Gastroesophageal sphincter (tissue), 4 donors: ENCODE data around the gene DEFB129. TPM values are rescaled to one million over a fixed set of nuclear protein-coding genes. Genes with fewer than 3 reads are reported as not detected.

Experiments used
- ATAC-seq: fragments of 150-250 bp; one replicate; pipeline ENCODE4 v1.9.1; 2016; ENCODE audit warnings: mild to moderate bottlenecking, moderate library complexity
- H3K27ac ChIP-seq, 4 donors: fragments of 200-600 bp; sonication (generic) in 3 of 4; 1 replicate in 3 of 4; 2 replicates in 1 of 4; pipeline ENCODE4 v1.5.1; 2016 to 2019
- H3K27me3 ChIP-seq: fragments of 200-600 bp; sonication (generic); one replicate; pipeline ENCODE4 v1.5.1; 2019
- H3K36me3 ChIP-seq, 2 donors: fragments of 200-600 bp; sonication (generic); one replicate each; pipeline ENCODE4 v1.5.1; 2019; ENCODE audit warnings: control low read depth in 1 of 2
- H3K4me1 ChIP-seq, 3 donors: fragments of 200-600 bp; sonication (generic); 1 replicate in 2 of 3; 2 replicates in 1 of 3; pipeline ENCODE4 v1.5.1; 2016 to 2019; ENCODE audit warnings: control low read depth in 2 of 3
- H3K4me3 ChIP-seq, 2 donors: fragments of 200-600 bp; sonication (generic); one replicate each; pipeline ENCODE4 v1.5.1; 2019; ENCODE audit warnings: mild to moderate bottlenecking in 1 of 2, moderate library complexity in 1 of 2
- H3K9me3 ChIP-seq, 3 donors: fragments of 200-600 bp; sonication (generic); one replicate each; pipeline ENCODE4 v1.5.1; 2017 to 2019; ENCODE audit warnings: control low read depth in 2 of 3
- EP300 ChIP-seq: sonication (generic); formaldehyde crosslinking; IDR thresholded peaks from one replicate; pipeline ENCODE4 v1.6.1; 2017; ENCODE audit warnings: antibody characterized with exemption, mild to moderate bottlenecking
- POLR2A ChIP-seq, 2 donors: fragments of 450-650 bp; IDR thresholded peaks; one replicate each; pipeline ENCODE4 v1.6.1; 2017; ENCODE audit warnings: antibody characterized with exemption in 2 of 2, mild to moderate bottlenecking in 2 of 2, moderate library complexity in 1 of 2
- POLR2AphosphoS5 ChIP-seq: sonication (generic); formaldehyde crosslinking; IDR thresholded peaks from one replicate; pipeline ENCODE4 v1.6.1; 2017; ENCODE audit warnings: antibody characterized with exemption
- WGBS, 2 donors: methylation state at CpG; one replicate each; pipeline ENCODE4 v1.1.5; 2018; ENCODE audit warnings: low coverage in 1 of 2; 5-methylcytosine and 5-hydroxymethylcytosine counted together
- total RNA-seq, 4 donors: library from RNA; depleted of rRNA; stranded (reverse); fragments of >200 nt; gene quantifications; one replicate each; pipeline ENCODE4 v1.1.0, GENCODE V29; 2016
- TF ChIP-seq, protein P1 (sequence below), 4 experiments: fragments of 200-600 bp in 2 of 4; fragments of 450-650 bp in 2 of 4; sonication (generic) in 1 of 4; IDR thresholded peaks; one replicate each; pipeline ENCODE4 v1.5.1; 2017 to 2019; ENCODE audit warnings: antibody characterized with exemption in 4 of 4, mild to moderate bottlenecking in 2 of 4, moderate library complexity in 2 of 4

Gene DEFB129
- total RNA-seq, 4 donors from 2014 or later = not detected

DNA sequence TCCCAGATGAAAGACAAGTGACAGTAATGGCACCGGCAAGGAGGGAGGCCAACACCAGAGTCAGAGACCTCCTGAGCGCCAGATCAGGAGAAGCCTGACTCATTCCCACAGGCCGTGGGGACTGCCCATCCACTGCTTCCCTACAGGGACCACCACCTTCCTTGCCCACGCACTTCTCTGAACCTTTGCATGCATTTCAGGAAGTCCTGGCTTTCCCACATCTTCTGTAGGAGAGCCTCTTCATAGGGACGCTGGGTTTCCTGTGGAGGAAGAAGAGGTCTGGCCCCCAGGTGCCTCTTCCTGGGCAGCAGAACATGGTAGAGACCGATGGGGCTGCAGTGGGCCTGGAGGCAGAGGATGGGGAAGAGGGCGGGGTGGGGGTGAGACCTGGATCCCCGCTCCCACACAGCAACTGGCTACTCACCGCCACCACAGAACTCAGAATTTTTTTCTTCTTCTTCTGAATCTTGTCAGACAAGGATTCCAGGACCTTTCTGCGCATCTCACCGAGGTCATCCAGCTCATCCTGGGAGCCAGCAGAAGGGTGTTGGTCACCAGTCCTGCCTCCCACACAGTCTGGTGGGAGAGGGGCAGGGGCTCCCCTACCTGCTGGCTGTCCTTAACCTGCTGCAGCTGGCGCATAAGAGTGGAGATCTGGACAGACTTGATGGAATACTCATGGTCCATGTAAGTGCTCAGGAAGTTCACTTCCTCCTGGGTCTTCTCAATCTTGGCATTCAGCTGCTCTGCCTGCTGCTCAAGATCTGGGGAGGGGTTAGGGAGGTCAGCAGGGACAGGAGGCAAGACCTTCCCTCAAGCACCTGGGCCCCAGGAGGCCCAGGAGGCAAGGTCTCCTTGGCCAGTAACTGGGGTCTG lies 49.8 kb downstream of the DEFB129 start:
- no peak for ATAC-seq
- no peak overlapping the region for H3K4me3 ChIP-seq
- 93 to 96% methylated on average over 3 to 4 of the region's 12 CpGs for WGBS, 2 donors
- no peak overlapping the region for H3K27ac ChIP-seq
- no peaks in the 10 kb centered on the region for H3K4me1 ChIP-seq
- H3K27me3 ChIP-seq = no peaks in the 10 kb centered on the region
- no peaks in the 10 kb centered on the region for H3K9me3 ChIP-seq
- TF ChIP-seq POLR2AphosphoS5 (no peak), EP300 (no peak), POLR2A (IDR thresholded peaks at IDR 0.05) (no peak)
- TF ChIP-seq, protein P1, sequence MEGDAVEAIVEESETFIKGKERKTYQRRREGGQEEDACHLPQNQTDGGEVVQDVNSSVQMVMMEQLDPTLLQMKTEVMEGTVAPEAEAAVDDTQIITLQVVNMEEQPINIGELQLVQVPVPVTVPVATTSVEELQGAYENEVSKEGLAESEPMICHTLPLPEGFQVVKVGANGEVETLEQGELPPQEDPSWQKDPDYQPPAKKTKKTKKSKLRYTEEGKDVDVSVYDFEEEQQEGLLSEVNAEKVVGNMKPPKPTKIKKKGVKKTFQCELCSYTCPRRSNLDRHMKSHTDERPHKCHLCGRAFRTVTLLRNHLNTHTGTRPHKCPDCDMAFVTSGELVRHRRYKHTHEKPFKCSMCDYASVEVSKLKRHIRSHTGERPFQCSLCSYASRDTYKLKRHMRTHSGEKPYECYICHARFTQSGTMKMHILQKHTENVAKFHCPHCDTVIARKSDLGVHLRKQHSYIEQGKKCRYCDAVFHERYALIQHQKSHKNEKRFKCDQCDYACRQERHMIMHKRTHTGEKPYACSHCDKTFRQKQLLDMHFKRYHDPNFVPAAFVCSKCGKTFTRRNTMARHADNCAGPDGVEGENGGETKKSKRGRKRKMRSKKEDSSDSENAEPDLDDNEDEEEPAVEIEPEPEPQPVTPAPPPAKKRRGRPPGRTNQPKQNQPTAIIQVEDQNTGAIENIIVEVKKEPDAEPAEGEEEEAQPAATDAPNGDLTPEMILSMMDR (IDR thresholded peaks at IDR 0.05) = no peak
- peaks cover 0 to 55% of the 10 kb centered on the region in 2 donors for H3K36me3 ChIP-seq

DNA sequence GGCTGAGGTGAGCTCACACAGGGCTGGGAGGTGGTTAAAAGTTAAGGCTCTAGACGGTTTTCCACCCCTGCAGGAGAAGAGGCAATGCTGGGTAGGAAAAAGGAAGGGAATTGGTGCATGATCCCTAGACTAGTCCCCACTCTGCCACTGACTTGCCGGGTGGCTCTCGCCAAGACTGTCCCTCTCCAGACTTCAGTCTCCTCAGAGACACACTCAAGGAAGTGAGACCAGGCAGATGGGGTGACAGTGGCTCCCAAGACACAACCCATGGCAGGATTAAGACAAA lies 50.4 kb downstream of the DEFB129 start:
- H3K36me3 ChIP-seq = peaks cover 0 to 61% of the 10 kb centered on the region in 2 donors
- WGBS, 2 donors = 57 to 80% methylated on average over 1 of the region's 3 CpGs
- H3K9me3 ChIP-seq = no peaks in the 10 kb centered on the region
- H3K27me3 ChIP-seq = no peaks in the 10 kb centered on the region
- no peaks in the 10 kb centered on the region for H3K4me1 ChIP-seq
- no peak overlapping the region for H3K27ac ChIP-seq
- no peak overlapping the region for H3K4me3 ChIP-seq
- TF ChIP-seq EP300 = no peak
- TF ChIP-seq, protein P1 (IDR thresholded peaks at IDR 0.05) = no peak
- TF ChIP-seq POLR2AphosphoS5 = no peak
- ATAC-seq = no peak

DNA sequence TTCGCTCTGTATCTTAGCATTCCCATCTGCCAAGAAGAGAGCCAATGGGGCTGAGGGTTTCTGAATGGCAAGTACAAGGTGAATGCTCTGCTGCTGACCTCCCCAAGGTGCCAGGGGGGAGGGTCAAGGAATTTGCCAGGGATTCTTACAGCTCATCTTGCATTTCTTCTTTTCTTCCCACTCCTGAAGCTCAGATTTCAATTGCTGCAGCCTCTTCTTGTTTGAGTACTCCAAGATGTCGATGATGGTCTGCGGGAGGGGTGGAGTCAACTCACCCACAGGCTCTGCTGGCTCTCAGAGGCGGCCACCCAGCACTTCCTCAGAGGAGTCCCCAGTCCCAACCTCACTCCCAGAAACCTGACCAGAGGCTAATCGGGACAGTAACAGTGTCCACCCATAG lies 51.1 kb downstream of the DEFB129 start:
- H3K36me3 ChIP-seq = peaks cover 0 to 66% of the 10 kb centered on the region in 2 donors
- no peaks in the 10 kb centered on the region for H3K27me3 ChIP-seq
- ATAC-seq = no peak
- WGBS, 2 donors = 70% methylated on average over 4 of the region's 5 CpGs; no CpG with 5 or more reads in 1 of the 2 donors
- H3K27ac ChIP-seq = no peak overlapping the region
- no peaks in the 10 kb centered on the region for H3K9me3 ChIP-seq
- no peak for TF ChIP-seq EP300
- TF ChIP-seq, protein P1 (IDR thresholded peaks at IDR 0.05) = no peak
- TF ChIP-seq POLR2AphosphoS5 = no peak
- TF ChIP-seq POLR2A (IDR thresholded peaks at IDR 0.05) = no peak
- H3K4me3 ChIP-seq = no peak overlapping the region
- H3K4me1 ChIP-seq = no peaks in the 10 kb centered on the region

DNA sequence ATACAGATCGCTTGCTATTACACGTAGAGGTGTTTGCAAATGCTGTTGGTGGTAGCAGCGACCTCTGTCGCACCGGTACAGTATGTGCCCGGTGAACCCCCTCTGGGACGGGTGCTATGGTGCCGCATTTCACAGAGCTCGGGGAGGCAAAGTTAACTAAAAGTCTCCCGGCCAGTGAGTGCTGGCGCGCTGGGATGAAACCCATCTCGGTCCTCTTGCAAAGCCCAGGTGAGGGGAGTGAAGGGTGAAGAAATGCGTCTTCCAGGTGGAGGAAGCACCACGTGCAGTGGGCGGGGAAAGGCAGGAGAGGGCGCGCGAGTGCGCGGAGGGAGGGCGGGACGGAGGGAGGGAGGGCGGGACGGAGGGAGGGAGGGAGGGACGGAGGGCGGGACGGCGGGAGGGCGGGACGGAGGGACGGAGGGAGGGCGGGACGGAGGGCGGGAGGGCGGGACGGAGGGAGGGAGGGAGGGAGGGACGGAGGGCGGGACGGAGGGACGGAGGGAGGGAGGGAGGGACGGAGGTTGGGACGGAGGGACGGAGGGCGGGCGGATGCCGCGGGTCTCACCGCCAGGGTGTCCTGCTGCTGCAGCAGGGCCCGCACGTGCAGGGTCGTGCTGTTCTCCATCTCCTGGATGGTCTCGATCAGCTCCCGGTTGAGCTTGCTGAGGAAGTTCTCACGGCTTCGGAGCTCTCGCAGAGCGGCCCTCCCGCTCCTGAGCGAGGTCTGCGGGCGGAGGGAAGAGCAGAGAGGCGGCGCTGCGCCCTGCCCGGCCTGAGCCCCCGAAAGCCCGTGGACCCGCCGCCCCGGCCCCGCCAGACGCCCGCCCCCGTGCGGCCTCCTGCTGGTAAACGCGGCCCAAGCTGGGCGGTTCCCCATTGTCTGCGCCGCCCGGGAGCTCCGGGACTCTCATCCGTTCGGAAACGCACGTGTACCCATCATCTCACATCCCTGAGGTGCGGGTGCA lies 51.8 kb downstream of the DEFB129 start:
- no peak overlapping the region for H3K27ac ChIP-seq
- H3K4me1 ChIP-seq = no peaks in the 10 kb centered on the region
- H3K27me3 ChIP-seq = no peaks in the 10 kb centered on the region
- no peak overlapping the region for H3K4me3 ChIP-seq
- WGBS, 2 donors = 40 to 48% methylated on average over 2 to 28 of the region's 88 CpGs
- ATAC-seq = peak; percentile 46
- TF ChIP-seq, protein P1 (IDR thresholded peaks at IDR 0.05) = no peak
- TF ChIP-seq POLR2AphosphoS5 = no peak
- no peak for TF ChIP-seq EP300
- no peak for TF ChIP-seq POLR2A (IDR thresholded peaks at IDR 0.05)
- peaks cover 0 to 73% of the 10 kb centered on the region in 2 donors for H3K36me3 ChIP-seq
- H3K9me3 ChIP-seq = no peaks in the 10 kb centered on the region

Other genes with a start within 250 kb of the DEFB129 start
- not detected for gene DEFB125, start 139.6 kb upstream of the DEFB129 start, total RNA-seq
- not detected for gene DEFB126, start 84.7 kb upstream of the DEFB129 start, total RNA-seq
- gene DEFB127, start 69.8 kb upstream of the DEFB129 start, total RNA-seq = not detected
- not detected for gene DEFB128, start 37.5 kb upstream of the DEFB129 start, total RNA-seq
- not detected for gene DEFB132, start 30.5 kb downstream of the DEFB129 start, total RNA-seq
- 1 to 10 TPM in 2 of 4 donors, under 1 TPM in 2; 0.67 to 3.1 (median 1.3) TPM for gene C20orf96, start 63.5 kb downstream of the DEFB129 start, total RNA-seq
- 10 to 100 TPM; 17.4 to 24.0 (median 21.4) TPM for gene ZCCHC3, start 70.3 kb downstream of the DEFB129 start, total RNA-seq
- 1 to 10 TPM; 3.4 to 7.3 (median 5.9) TPM for gene SOX12, start 98.3 kb downstream of the DEFB129 start, total RNA-seq
- 10 to 100 TPM; 25.3 to 51.6 (median 30.2) TPM for gene NRSN2, start 119.9 kb downstream of the DEFB129 start, total RNA-seq
- 1 to 10 TPM in 3 of 4 donors, under 1 TPM in 1; 0.31 to 5.6 (median 3.9) TPM for gene TRIB3, start 153.5 kb downstream of the DEFB129 start, total RNA-seq
- gene RBCK1, start 181.0 kb downstream of the DEFB129 start, total RNA-seq = 100 to 1,000 TPM in 1 of 4 donors, 10 to 100 TPM in 3; 50.9 to 111 (median 82.1) TPM
- gene TBC1D20, start 235.3 kb downstream of the DEFB129 start, total RNA-seq = 10 to 100 TPM; 39.6 to 51.2 (median 39.9) TPM